H9 (cell line): Measurements from ENCODE around the gene COMMD1. TPM values are rescaled to one million over a fixed set of nuclear protein-coding genes. Genes with fewer than 3 reads are reported as not detected.
"Not testable (repeated sequence)": the region's sequence is repeated elsewhere in the genome, so short reads cannot be mapped to it uniquely, and the experiment has no call there.

Experiments
- DNase-seq: peaks from one replicate; pipeline ENCODE4 v3.0.0-alpha.2; 2017
- H2AFZ ChIP-seq: one replicate; pipeline ENCODE4 v1.6.1; 2013; ENCODE audit warnings: mild to moderate bottlenecking, low read length, control low read depth, moderate library complexity
- H2AK5ac ChIP-seq: 2 replicates; pipeline ENCODE4 v1.6.1; 2013; ENCODE audit warnings: low read length, control low read depth, mixed read lengths; ENCODE audit not compliant: insufficient read length
- H2BK120ac ChIP-seq: one replicate; pipeline ENCODE4 v1.6.1; 2013; ENCODE audit warnings: low read depth, mild to moderate bottlenecking, low read length, control low read depth, inconsistent platforms; ENCODE audit not compliant: poor library complexity, severe bottlenecking
- H2BK12ac ChIP-seq: 2 replicates; pipeline ENCODE4 v1.6.1; 2013; ENCODE audit warnings: low read length, control low read depth, mixed read lengths, low read depth; ENCODE audit not compliant: insufficient read length
- H2BK15ac ChIP-seq: 2 replicates; pipeline ENCODE4 v1.6.1; 2013; ENCODE audit warnings: low read depth, low read length, control low read depth
- H2BK20ac ChIP-seq: one replicate; pipeline ENCODE4 v1.6.1; 2013; ENCODE audit warnings: low read depth, mild to moderate bottlenecking, low read length, control low read depth, inconsistent platforms; ENCODE audit not compliant: poor library complexity, severe bottlenecking
- H2BK5ac ChIP-seq: 2 replicates; pipeline ENCODE4 v1.6.1; 2013; ENCODE audit warnings: low read length, control low read depth, mixed read lengths; ENCODE audit not compliant: insufficient read length
- H3K14ac ChIP-seq: 2 replicates; pipeline ENCODE4 v1.6.1; 2013; ENCODE audit warnings: low read length, control low read depth; ENCODE audit not compliant: insufficient read depth
- H3K18ac ChIP-seq: 2 replicates; pipeline ENCODE4 v1.6.1; 2013; ENCODE audit warnings: low read depth, mild to moderate bottlenecking, mixed read lengths, low read length, control low read depth; ENCODE audit not compliant: insufficient read length
- H3K23ac ChIP-seq: 2 replicates; pipeline ENCODE4 v1.6.1; 2013; ENCODE audit warnings: low read length, control low read depth, mixed read lengths, low read depth; ENCODE audit not compliant: insufficient read length
- H3K23me2 ChIP-seq: 2 replicates; pipeline ENCODE4 v1.6.1; 2013; ENCODE audit warnings: low read depth, mild to moderate bottlenecking, mixed read lengths, low read length, control low read depth; ENCODE audit not compliant: insufficient read length, poor library complexity, severe bottlenecking
- H3K27ac ChIP-seq: 2 replicates; pipeline ENCODE4 v1.5.1; 2013; ENCODE audit warnings: low read length, control low read depth, mixed read lengths, low read depth; ENCODE audit not compliant: insufficient read length
- H3K27me3 ChIP-seq: 2 replicates; pipeline ENCODE4 v1.6.1; 2013; ENCODE audit warnings: low read length, control low read depth, inconsistent platforms; ENCODE audit not compliant: insufficient read depth
- H3K4ac ChIP-seq: 2 replicates; pipeline ENCODE4 v1.6.1; 2013; ENCODE audit warnings: low read depth, mild to moderate bottlenecking, control low read depth, inconsistent platforms, low read length, moderate library complexity
- H3K4me1 ChIP-seq: 2 replicates; pipeline ENCODE4 v1.6.1; 2013; ENCODE audit warnings: low read length, control low read depth, inconsistent platforms; ENCODE audit not compliant: insufficient read depth
- H3K4me2 ChIP-seq: 2 replicates; pipeline ENCODE4 v1.6.1; 2013; ENCODE audit warnings: low read length, control low read depth, mixed read lengths; ENCODE audit not compliant: insufficient read length, insufficient read depth
- H3K56ac ChIP-seq: 2 replicates; pipeline ENCODE4 v1.6.1; 2013; ENCODE audit warnings: low read depth, mild to moderate bottlenecking, mixed read lengths, low read length, control low read depth; ENCODE audit not compliant: insufficient read length
- H3K79me1 ChIP-seq: 2 replicates; pipeline ENCODE4 v1.6.1; 2013; ENCODE audit warnings: low read depth, mild to moderate bottlenecking, moderate library complexity, low read length, control low read depth, inconsistent platforms; ENCODE audit not compliant: insufficient read depth, poor library complexity, severe bottlenecking
- H3K79me2 ChIP-seq: 2 replicates; pipeline ENCODE4 v1.6.1; 2013; ENCODE audit warnings: low read length, control low read depth, inconsistent platforms; ENCODE audit not compliant: insufficient read depth
- H3K9ac ChIP-seq: 2 replicates; pipeline ENCODE4 v1.6.1; 2013; ENCODE audit warnings: low read length, control low read depth, mixed read lengths; ENCODE audit not compliant: insufficient read length; ENCODE audit errors: extremely low read depth
- H3K9me3 ChIP-seq: one replicate; pipeline ENCODE4 v1.6.1; 2013; ENCODE audit warnings: low read depth, low read length, inconsistent platforms; ENCODE audit not compliant: control insufficient read depth
- H3T11ph ChIP-seq: one replicate; pipeline ENCODE4 v1.6.1; 2013; ENCODE audit warnings: mild to moderate bottlenecking, low read length, control low read depth, inconsistent platforms
- H4K20me1 ChIP-seq: one replicate; pipeline ENCODE4 v1.6.1; 2013; ENCODE audit not compliant: control insufficient read depth, insufficient read length, insufficient read depth
- H4K5ac ChIP-seq: 2 replicates; pipeline ENCODE4 v1.6.1; 2013; ENCODE audit warnings: low read depth, mild to moderate bottlenecking, mixed read lengths, low read length, control low read depth; ENCODE audit not compliant: insufficient read length
- H4K8ac ChIP-seq: replicated peaks from 2 replicates; pipeline ENCODE4 v1.6.1; 2013; ENCODE audit warnings: low read length, control low read depth, mixed read lengths, low read depth; ENCODE audit not compliant: insufficient read length
- H4K91ac ChIP-seq: 2 replicates; pipeline ENCODE4 v1.6.1; 2013; ENCODE audit warnings: low read depth, mild to moderate bottlenecking, moderate library complexity, mixed read lengths, low read length, control low read depth; ENCODE audit not compliant: insufficient read length
- H3K27ac Mint-ChIP-seq, 3 experiments: 2 replicates in 2 of 3; 3 replicates in 1 of 3; pipeline ENCODE4 v1.8.0; 2020 to 2021; ENCODE audit warnings: mixed read lengths in 3 of 3, mild to moderate bottlenecking in 1 of 3, moderate library complexity in 1 of 3
- H3K27me3 Mint-ChIP-seq: 2 replicates; pipeline ENCODE4 v1.8.0; 2021; ENCODE audit warnings: low read depth, mild to moderate bottlenecking, moderate library complexity, mixed read lengths
- H3K36me3 Mint-ChIP-seq, 3 experiments: 2 replicates in 2 of 3; 3 replicates in 1 of 3; pipeline ENCODE4 v1.8.0; 2020 to 2021; ENCODE audit warnings: low read depth in 3 of 3, mixed read lengths in 3 of 3; ENCODE audit not compliant: insufficient read depth in 1 of 3
- H3K4me1 Mint-ChIP-seq, 2 experiments: 2 replicates each; pipeline ENCODE4 v1.8.0; 2020; ENCODE audit warnings: mixed read lengths in 2 of 2
- H3K4me3 Mint-ChIP-seq, 2 experiments: 2 replicates in 1 of 2; 3 replicates in 1 of 2; pipeline ENCODE4 v1.8.0; 2020 to 2021; ENCODE audit warnings: mild to moderate bottlenecking in 2 of 2, mixed read lengths in 2 of 2, moderate library complexity in 1 of 2
- H3K9me3 Mint-ChIP-seq, 2 experiments: 2 replicates in 1 of 2; 3 replicates in 1 of 2; pipeline ENCODE4 v1.8.0; 2020; ENCODE audit warnings: mild to moderate bottlenecking in 2 of 2, mixed read lengths in 2 of 2, moderate library complexity in 1 of 2
- CTCF ChIP-seq: fragments of 200-600 bp; sonication (generic); conservative IDR thresholded peaks from 3 replicates; pipeline ENCODE4 v1.8.0; 2021; ENCODE audit warnings: antibody characterized with exemption, mild to moderate bottlenecking
- WGBS: extraction: QIAGEN DNeasy Blood & Tissue Kit; methylation state at CpG from one replicate; pipeline ENCODE4 v1.1.7; 2013; ENCODE audit warnings: missing lambda C conversion rate, low lambda C conversion rate, mixed read lengths; ENCODE audit not compliant: insufficient read length; ENCODE audit errors: extremely low coverage; 5-methylcytosine and 5-hydroxymethylcytosine counted together
- total RNA-seq: library from RNA; stranded (reverse); gene quantifications from 2 replicates; pipeline ENCODE4 v1.2.1, GENCODE V29; 2021

Gene COMMD1
- total RNA-seq, 1 experiment from 2014 or later = 31.5 TPM

GRCh38 chr2:62119311-62119974 is 214.0 kb downstream of the COMMD1 start:
- H2AFZ ChIP-seq = no peak overlapping the region
- H3T11ph ChIP-seq = no peak overlapping the region
- no peak overlapping the region for H4K91ac ChIP-seq
- DNase-seq = no peak
- no peak overlapping the region for H3K9ac ChIP-seq
- H3K79me1 ChIP-seq = no peaks in the 10 kb centered on the region
- no peak overlapping the region for H3K23ac ChIP-seq
- H2BK15ac ChIP-seq = no peak overlapping the region
- H2BK5ac ChIP-seq = no peak overlapping the region
- Mint-ChIP-seq H3K36me3 (no peaks in the 10 kb centered on the region), H3K4me3 (no peak overlapping the region), H3K9me3 (no peaks in the 10 kb centered on the region), H3K27me3 (no peaks in the 10 kb centered on the region), H3K27ac (no peak overlapping the region; a peak in 2 of 7 replicates), H3K4me1 (peaks cover 19 to 21% of the 10 kb centered on the region in 2 experiments)
- H4K8ac ChIP-seq = no peak overlapping the region
- no peaks in the 10 kb centered on the region for H3K79me2 ChIP-seq
- TF ChIP-seq CTCF = no peak
- H2AK5ac ChIP-seq = no peak overlapping the region
- H3K56ac ChIP-seq = no peak overlapping the region
- no peak overlapping the region for H2BK20ac ChIP-seq
- no peaks in the 10 kb centered on the region for H3K9me3 ChIP-seq
- H3K4me1 ChIP-seq = peaks cover 4% of the 10 kb centered on the region; the same call in 1 of the 2 replicates
- no peak overlapping the region for H2BK12ac ChIP-seq
- no peak overlapping the region for H3K4me2 ChIP-seq
- no peaks in the 10 kb centered on the region for H3K27me3 ChIP-seq
- H4K20me1 ChIP-seq = no peaks in the 10 kb centered on the region
- no peak overlapping the region for H4K5ac ChIP-seq
- no peak overlapping the region for H3K4ac ChIP-seq
- H3K27ac ChIP-seq = no peak overlapping the region
- H2BK120ac ChIP-seq = no peak overlapping the region
- H3K23me2 ChIP-seq = no peaks in the 10 kb centered on the region
- H3K14ac ChIP-seq = no peak overlapping the region
- no peak overlapping the region for H3K18ac ChIP-seq

GRCh38 chr2:62126239-62126638 is 220.8 kb downstream of the COMMD1 start:
- H3K4ac ChIP-seq, H3K56ac ChIP-seq, H3K27ac Mint-ChIP-seq, H3K4me1 Mint-ChIP-seq, H3K79me1 ChIP-seq, H4K20me1 ChIP-seq, H2BK12ac ChIP-seq, H2BK20ac ChIP-seq, H4K5ac ChIP-seq, H3K27ac ChIP-seq, H4K8ac ChIP-seq, H3K27me3 ChIP-seq, H3K4me2 ChIP-seq, H3K23me2 ChIP-seq, H2BK120ac ChIP-seq, H2AFZ ChIP-seq, H3K79me2 ChIP-seq, H3K4me3 Mint-ChIP-seq, H3K9me3 Mint-ChIP-seq, H3K18ac ChIP-seq, H3K23ac ChIP-seq, H2BK5ac ChIP-seq, H3K14ac ChIP-seq, H3K4me1 ChIP-seq, H4K91ac ChIP-seq, H3K27me3 Mint-ChIP-seq, H2AK5ac ChIP-seq, DNase-seq, H3K36me3 Mint-ChIP-seq, H3K9me3 ChIP-seq, H3K9ac ChIP-seq, H2BK15ac ChIP-seq, H3T11ph ChIP-seq: not testable (repeated sequence)
- no CpG with 5 or more reads among the region's 2 CpGs for WGBS
